Retina (tissue), 1 donor: ENCODE data around the gene LCAT.
A peak's percentile ranks its signal among the peaks of the same experiment; 100 is the strongest.
"Not testable (repeated sequence)": the region's sequence is repeated elsewhere in the genome, so short reads cannot be mapped to it uniquely, and the experiment has no call there.

Experiments
- DNase-seq: peaks from one replicate; pipeline ENCODE4 v3.0.0-alpha.2; 2016

Gene LCAT

GRCh38 chr16:67946966-67947558, 3.1 kb upstream of the LCAT start:
- no peak for DNase-seq

GRCh38 chr16:67946128-67946569, 2.2 kb upstream of the LCAT start:
- no peak for DNase-seq

GRCh38 chr16:67945392-67945933, 1.5 kb upstream of the LCAT start:
- no peak for DNase-seq

- DNase-seq: no peak
Observed at GRCh38 chr16:67944690-67945391, 921 bp upstream of the LCAT start.

GRCh38 chr16:67943256-67943618, 683 bp downstream of the LCAT start:
- DNase-seq: no peak

- no peak for DNase-seq
Observed at GRCh38 chr16:67942510-67943255, 1.2 kb downstream of the LCAT start.

- DNase-seq: peak; percentile 60
Observed at GRCh38 chr16:67942200-67942509, 1.8 kb downstream of the LCAT start.

- no peak for DNase-seq
Observed at GRCh38 chr16:67941469-67942199, 2.3 kb downstream of the LCAT start.

- DNase-seq: no peak
Observed at GRCh38 chr16:67940446-67941089, 3.4 kb downstream of the LCAT start.

GRCh38 chr16:67939507-67940445, 4.1 kb downstream of the LCAT start:
- no peak for DNase-seq

- DNase-seq: not testable (repeated sequence)
Observed at GRCh38 chr16:67937713-67938112, 6.2 kb downstream of the LCAT start.

- DNase-seq: no peak
Observed at GRCh38 chr16:67936880-67937605, 6.9 kb downstream of the LCAT start.

- DNase-seq: peak; percentile 57
Observed at GRCh38 chr16:67936124-67936879, 7.6 kb downstream of the LCAT start, which contains the start of gene PSMB10. Gene PSMB10 (minus strand): TSS chr16:67936850. CDS start chr16:67936749, 101 bp downstream.

- peak; percentile 95 for DNase-seq
Observed at GRCh38 chr16:67935402-67936123, 8.4 kb downstream of the LCAT start.

GRCh38 chr16:67935101-67935401, 8.9 kb downstream of the LCAT start:
- no peak for DNase-seq

- DNase-seq: no peak
Observed at GRCh38 chr16:67934306-67935100, 9.4 kb downstream of the LCAT start.

- no peak for DNase-seq
Observed at GRCh38 chr16:67933805-67934204, 10.1 kb downstream of the LCAT start.

GRCh38 chr16:67932462-67932840, 11.5 kb downstream of the LCAT start:
- no peak for DNase-seq
